Activated CD4-positive, alpha-beta T cell treated with anti-CD3 and anti-CD28 coated beads, Interleukin-2, amount 10 ng/mL, durations not matched to agents 24 days and 14 days (primary cell): Measurements from ENCODE around the gene KHK. TPM values are rescaled to one million over a fixed set of nuclear protein-coding genes. Genes with fewer than 3 reads are reported as not detected.

ENCODE experiments used
- DNase-seq: peaks from one replicate; pipeline ENCODE4 v3.0.0; 2022
- H3K27ac Mint-ChIP-seq: one replicate; pipeline ENCODE4 v1.8.0; 2022; ENCODE audit warnings: mild to moderate bottlenecking, mixed read lengths
- H3K27me3 Mint-ChIP-seq: one replicate; pipeline ENCODE4 v1.8.0; 2022; ENCODE audit warnings: mixed read lengths
- H3K36me3 Mint-ChIP-seq: one replicate; pipeline ENCODE4 v1.8.0; 2022; ENCODE audit warnings: low read depth, mild to moderate bottlenecking, mixed read lengths
- H3K4me1 Mint-ChIP-seq: one replicate; pipeline ENCODE4 v1.8.0; 2021; ENCODE audit warnings: mixed read lengths
- H3K4me3 Mint-ChIP-seq: one replicate; pipeline ENCODE4 v1.8.0; 2022; ENCODE audit warnings: mild to moderate bottlenecking, moderate library complexity, mixed read lengths
- H3K9me3 Mint-ChIP-seq: one replicate; pipeline ENCODE4 v1.8.0; 2021; ENCODE audit warnings: mixed read lengths
- intact Hi-C: fragments of 100-400 bp; cut with micrococcal nuclease; formaldehyde crosslinking; loops from one replicate; pipeline ENCODE4 v1.15.1; 2023
- total RNA-seq: library from RNA; stranded (reverse); gene quantifications from 2 replicates; pipeline ENCODE4 v1.2.3, GENCODE V29; 2022

KHK gene
- 13.4 and 13.9 TPM in 2 replicates for total RNA-seq

DNA sequence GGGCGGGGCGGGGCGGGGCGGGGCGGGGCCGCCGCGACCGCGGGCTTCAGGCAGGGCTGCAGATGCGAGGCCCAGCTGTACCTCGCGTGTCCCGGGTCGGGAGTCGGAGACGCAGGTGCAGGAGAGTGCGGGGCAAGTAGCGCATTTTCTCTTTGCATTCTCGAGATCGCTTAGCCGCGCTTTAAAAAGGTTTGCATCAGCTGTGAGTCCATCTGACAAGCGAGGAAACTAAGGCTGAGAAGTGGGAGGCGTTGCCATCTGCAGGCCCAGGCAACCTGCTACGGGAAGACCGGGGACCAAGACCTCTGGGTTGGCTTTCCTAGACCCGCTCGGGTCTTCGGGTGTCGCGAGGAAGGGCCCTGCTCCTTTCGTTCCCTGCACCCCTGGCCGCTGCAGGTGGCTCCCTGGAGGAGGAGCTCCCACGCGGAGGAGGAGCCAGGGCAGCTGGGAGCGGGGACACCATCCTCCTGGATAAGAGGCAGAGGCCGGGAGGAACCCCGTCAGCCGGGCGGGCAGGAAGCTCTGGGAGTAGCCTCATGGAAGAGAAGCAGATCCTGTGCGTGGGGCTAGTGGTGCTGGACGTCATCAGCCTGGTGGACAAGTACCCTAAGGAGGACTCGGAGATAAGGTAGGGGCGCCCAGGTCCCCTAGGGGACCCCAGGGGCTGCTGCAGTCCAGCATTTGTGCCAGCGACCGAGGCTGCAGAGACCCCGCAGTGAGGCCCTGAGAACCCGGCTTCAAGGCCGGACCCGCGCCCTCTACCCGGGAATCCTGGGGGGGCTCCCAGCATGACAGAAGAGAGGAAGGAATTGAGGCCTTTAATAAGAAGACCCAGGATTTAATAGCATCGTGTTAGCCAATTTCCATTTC lies at the start of gene KHK:
Gene KHK (plus strand): TSS at position 49 of the 870 bp plus-strand sequence. CDS start 488 bp downstream, at position 537.
- no peak for DNase-seq
- Mint-ChIP-seq H3K9me3 (no peaks in the 10 kb centered on the region), H3K4me1 (peaks cover 25% of the 10 kb centered on the region), H3K36me3 (no peaks in the 10 kb centered on the region), H3K27ac (peak within 1 kb of the TSS; percentile 91), H3K27me3 (no peaks in the 10 kb centered on the region), H3K4me3 (peak within 1 kb of the TSS; percentile 90)
- intact Hi-C loops, result loop anchor here (1.0 to 5.0 kb wide), 5 partner anchors 16 to 125 kb away; partner anchors contain the start of genes ATRAID, OST4, PREB and SLC5A6

- intact Hi-C loops, result no loop called here
- no peak for DNase-seq
- no peaks in the 10 kb centered on the region for H3K9me3 Mint-ChIP-seq
- no peaks in the 10 kb centered on the region for H3K27me3 Mint-ChIP-seq
- no peak overlapping the region for H3K4me3 Mint-ChIP-seq
- H3K4me1 Mint-ChIP-seq, result peaks cover 23% of the 10 kb centered on the region
- H3K27ac Mint-ChIP-seq, result no peak overlapping the region
- H3K36me3 Mint-ChIP-seq, result peaks cover 76% of the 10 kb centered on the region
Measured at GRCh38 chr2:27038012-27038411, 48.6 kb upstream of the KHK start.

GRCh38 chr2:27038631-27039339 lies 47.8 kb upstream of the KHK start:
- no peak overlapping the region for H3K4me3 Mint-ChIP-seq
- peaks cover 72% of the 10 kb centered on the region for H3K36me3 Mint-ChIP-seq
- intact Hi-C loops, result no loop called here
- no peak overlapping the region for H3K27ac Mint-ChIP-seq
- peaks cover 17% of the 10 kb centered on the region for H3K4me1 Mint-ChIP-seq
- no peaks in the 10 kb centered on the region for H3K27me3 Mint-ChIP-seq
- no peaks in the 10 kb centered on the region for H3K9me3 Mint-ChIP-seq
- no peak for DNase-seq

GRCh38 chr2:27039426-27039825 lies 47.1 kb upstream of the KHK start:
- Mint-ChIP-seq H3K4me3 (no peak overlapping the region), H3K27me3 (no peaks in the 10 kb centered on the region), H3K9me3 (no peaks in the 10 kb centered on the region), H3K36me3 (peaks cover 70% of the 10 kb centered on the region), H3K27ac (no peak overlapping the region), H3K4me1 (peaks cover 13% of the 10 kb centered on the region)
- no peak for DNase-seq
- intact Hi-C loops, result no loop called here

GRCh38 chr2:27039871-27040270 lies 46.7 kb upstream of the KHK start:
- intact Hi-C loops, result no loop called here
- H3K4me1 Mint-ChIP-seq, result peaks cover 11% of the 10 kb centered on the region
- H3K4me3 Mint-ChIP-seq, result no peak overlapping the region
- H3K27ac Mint-ChIP-seq, result no peak overlapping the region
- no peak for DNase-seq
- H3K9me3 Mint-ChIP-seq, result no peaks in the 10 kb centered on the region
- peaks cover 70% of the 10 kb centered on the region for H3K36me3 Mint-ChIP-seq
- no peaks in the 10 kb centered on the region for H3K27me3 Mint-ChIP-seq

DNA sequence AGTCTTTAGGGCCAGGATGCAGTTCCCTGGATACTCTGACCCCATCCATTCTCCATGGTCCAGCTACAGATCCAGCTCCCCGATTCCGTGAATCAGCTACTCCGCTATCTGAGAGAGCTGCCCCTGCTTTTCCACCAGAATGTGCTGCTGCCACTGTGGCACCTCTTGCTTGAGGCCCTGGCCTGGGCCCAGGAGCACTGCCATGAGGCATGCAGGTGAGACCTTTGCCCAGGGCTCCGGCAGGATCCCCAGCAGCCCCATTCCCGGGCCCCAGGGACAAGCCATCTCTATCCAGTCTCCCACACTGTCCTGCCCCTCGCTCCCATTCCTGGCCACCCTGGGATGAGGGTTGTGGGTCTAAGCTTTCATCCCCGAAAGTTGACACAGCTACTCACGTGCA lies 46.3 kb upstream of the KHK start:
- H3K27me3 Mint-ChIP-seq, result no peaks in the 10 kb centered on the region
- peaks cover 8% of the 10 kb centered on the region for H3K4me1 Mint-ChIP-seq
- DNase-seq, result no peak
- peaks cover 66% of the 10 kb centered on the region for H3K36me3 Mint-ChIP-seq
- no peak overlapping the region for H3K27ac Mint-ChIP-seq
- intact Hi-C loops, result no loop called here
- H3K9me3 Mint-ChIP-seq, result no peaks in the 10 kb centered on the region
- no peak overlapping the region for H3K4me3 Mint-ChIP-seq

GRCh38 chr2:27041752-27042151 lies 44.8 kb upstream of the KHK start:
- no peak for DNase-seq
- H3K9me3 Mint-ChIP-seq, result no peaks in the 10 kb centered on the region
- H3K4me1 Mint-ChIP-seq, result peaks cover 4% of the 10 kb centered on the region
- intact Hi-C loops, result no loop called here
- H3K27me3 Mint-ChIP-seq, result no peaks in the 10 kb centered on the region
- no peak overlapping the region for H3K4me3 Mint-ChIP-seq
- peaks cover 55% of the 10 kb centered on the region for H3K36me3 Mint-ChIP-seq
- no peak overlapping the region for H3K27ac Mint-ChIP-seq

- no peak overlapping the region for H3K4me3 Mint-ChIP-seq
Measured at GRCh38 chr2:27042159-27042661, 44.4 kb upstream of the KHK start.

DNA sequence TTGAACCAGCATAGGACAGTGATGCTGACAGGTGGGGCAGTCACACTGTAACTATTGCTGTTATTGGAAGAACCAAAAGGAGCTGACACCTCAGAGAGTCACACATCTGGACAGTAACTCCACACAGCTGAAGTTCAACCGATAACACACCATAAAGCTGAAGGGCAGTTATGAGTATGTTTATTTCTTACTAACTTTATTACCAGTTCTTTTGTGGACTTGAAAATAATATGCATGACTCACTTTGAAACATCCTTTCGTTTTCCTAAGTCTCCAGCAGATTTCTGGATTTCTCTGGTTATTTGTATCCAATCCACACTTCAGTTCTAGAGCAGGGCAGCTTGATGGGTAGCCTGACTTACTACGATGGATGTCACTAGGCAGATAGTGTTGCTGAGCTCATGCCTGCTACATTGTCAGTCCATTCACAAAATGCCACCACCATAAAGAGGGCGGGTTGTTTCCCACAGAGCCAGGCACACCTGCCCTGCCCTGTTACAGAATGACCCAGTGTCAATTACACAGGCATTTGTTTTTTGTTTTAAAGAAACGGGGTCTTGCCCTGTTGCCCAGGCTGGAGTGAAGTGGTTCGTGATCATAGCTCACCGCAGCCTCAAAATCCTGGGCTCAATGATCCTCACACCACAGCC lies 43.5 kb upstream of the KHK start:
- peaks cover 46% of the 10 kb centered on the region for H3K36me3 Mint-ChIP-seq
- peaks cover 7% of the 10 kb centered on the region for H3K4me1 Mint-ChIP-seq
- H3K27ac Mint-ChIP-seq, result no peak overlapping the region
- no peaks in the 10 kb centered on the region for H3K27me3 Mint-ChIP-seq
- H3K4me3 Mint-ChIP-seq, result no peak overlapping the region
- intact Hi-C loops, result no loop called here
- DNase-seq, result no peak
- H3K9me3 Mint-ChIP-seq, result no peaks in the 10 kb centered on the region

More at GRCh38 chr2:27042159-27042661, 44.4 kb upstream of the KHK start:
- intact Hi-C loops, result no loop called here
- H3K36me3 Mint-ChIP-seq, result peaks cover 51% of the 10 kb centered on the region
- no peaks in the 10 kb centered on the region for H3K27me3 Mint-ChIP-seq
- no peak for DNase-seq
- peak overlapping the region; percentile 5 for H3K27ac Mint-ChIP-seq
- H3K4me1 Mint-ChIP-seq, result peaks cover 4% of the 10 kb centered on the region
- no peaks in the 10 kb centered on the region for H3K9me3 Mint-ChIP-seq

GRCh38 chr2:27049422-27050280 lies 36.9 kb upstream of the KHK start:
- Mint-ChIP-seq H3K4me3 (peak overlapping the region; percentile 90), H3K27me3 (peaks cover 5% of the 10 kb centered on the region), H3K36me3 (peaks cover 12% of the 10 kb centered on the region), H3K9me3 (peaks cover 3% of the 10 kb centered on the region), H3K27ac (peak overlapping the region; percentile 99), H3K4me1 (peaks cover 22% of the 10 kb centered on the region)
- DNase-seq, result peak; percentile 90
- intact Hi-C loops, result loop anchor here (1.0 to 5.0 kb wide), 6 partner anchors 17 to 163 kb away; partner anchors contain the start of genes ABHD1, ATRAID, KHK and OST4

DNA sequence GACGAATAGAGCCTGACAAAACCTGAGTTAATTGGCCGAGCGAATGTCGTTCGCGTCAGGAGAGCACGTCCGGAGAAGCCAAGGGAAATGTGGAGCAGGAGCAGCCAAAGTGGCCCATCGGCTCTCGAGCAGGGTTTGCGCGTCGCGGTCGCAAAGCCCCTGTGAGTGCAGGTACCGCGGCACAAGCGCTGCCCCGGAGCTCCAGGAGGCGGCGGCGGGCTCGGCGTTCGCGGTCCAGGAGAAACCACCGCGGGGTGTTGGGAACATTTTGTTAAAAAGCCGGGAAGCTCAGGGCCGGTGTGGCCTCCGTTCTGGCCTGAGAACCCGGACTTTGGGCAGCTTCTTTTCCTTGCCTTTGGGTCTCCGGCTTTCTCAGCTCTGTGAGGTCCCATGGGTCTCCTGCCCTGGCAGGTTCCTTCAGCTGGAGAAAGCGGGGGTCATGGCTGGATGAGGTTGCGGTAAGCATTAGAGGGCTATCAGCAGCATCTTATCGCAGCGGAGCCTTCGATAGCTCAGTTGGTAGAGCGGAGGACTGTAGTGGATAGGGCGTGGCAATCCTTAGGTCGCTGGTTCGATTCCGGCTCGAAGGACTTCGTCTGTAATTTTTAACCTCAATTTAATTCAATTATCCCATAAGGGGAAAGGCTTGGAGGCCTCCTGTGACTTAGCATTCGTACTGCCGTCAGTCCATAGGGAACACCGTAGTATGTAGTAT lies 36.1 kb upstream of the KHK start:
- Mint-ChIP-seq H3K27me3 (peaks cover 5% of the 10 kb centered on the region), H3K9me3 (peaks cover 3% of the 10 kb centered on the region), H3K36me3 (peaks cover 15% of the 10 kb centered on the region), H3K4me1 (peaks cover 22% of the 10 kb centered on the region), H3K4me3 (peak overlapping the region; percentile 90), H3K27ac (peak overlapping the region; percentile 99)
- intact Hi-C loops, result loop anchor here (1.0 to 5.0 kb wide), 6 partner anchors 18 to 162 kb away; partner anchors contain the start of genes ABHD1, ATRAID, KHK and OST4
- peak; percentile 98 for DNase-seq
